Thoracic aorta (tissue), 2 donors: Measurements from ENCODE around the gene HMCN2. TPM values are rescaled to one million over a fixed set of nuclear protein-coding genes. Genes with fewer than 3 reads are reported as not detected.

ENCODE experiments used
- ATAC-seq: fragments of 150-250 bp; one replicate; pipeline ENCODE4 v1.8.0; 2017; ENCODE audit warnings: low read depth; ENCODE audit not compliant: insufficient number of reproducible peaks, low FRiP score
- DNase-seq: peaks from one replicate; pipeline ENCODE4 v3.0.0-alpha.2; 2020; ENCODE audit warnings: low spot score
- H3K27ac ChIP-seq, 2 donors: fragments of 200-600 bp; sonication (generic); 1 replicate in 1 of 2; 2 replicates in 1 of 2; pipeline ENCODE4 v1.5.1; 2016; ENCODE audit warnings: mild to moderate bottlenecking in 2 of 2, moderate library complexity in 2 of 2
- H3K27me3 ChIP-seq: fragments of 200-600 bp; sonication (generic); replicated peaks from 2 replicates; pipeline ENCODE4 v1.6.0; 2016; ENCODE audit warnings: mild to moderate bottlenecking; ENCODE audit not compliant: insufficient read depth
- H3K36me3 ChIP-seq: fragments of 200-600 bp; sonication (generic); one replicate; pipeline ENCODE4 v1.5.1; 2016
- H3K4me1 ChIP-seq, 2 donors: fragments of 200-600 bp; sonication (generic); 1 replicate in 1 of 2; 2 replicates in 1 of 2; pipeline versions ENCODE4 v1.5.1 to v1.6.0; 2016; ENCODE audit warnings: low read depth in 2 of 2, mild to moderate bottlenecking in 1 of 2; ENCODE audit not compliant: control insufficient read depth in 1 of 2
- H3K4me3 ChIP-seq: fragments of 200-600 bp; sonication (generic); 2 replicates; pipeline ENCODE4 v1.5.1; 2016; ENCODE audit warnings: mild to moderate bottlenecking
- H3K9me3 ChIP-seq: fragments of 200-600 bp; sonication (generic); 2 replicates; pipeline ENCODE4 v1.5.1; 2016
- CTCF ChIP-seq: fragments of 200-600 bp; sonication (generic); IDR thresholded peaks from one replicate; pipeline ENCODE4 v1.5.1; 2019; ENCODE audit warnings: antibody characterized with exemption
- total RNA-seq, 2 donors: library from RNA; depleted of rRNA; stranded (reverse); fragments of >200 nt; gene quantifications; one replicate each; pipeline versions ENCODE4 v1.1.0 to v1.2.3, GENCODE V29; 2016

Gene HMCN2
- total RNA-seq, 2 donors from 2014 or later: 2.4 to 6.3 TPM

- Histone ChIP-seq H3K4me3 (no peak overlapping the region), H3K9me3 (no peaks in the 10 kb centered on the region), H3K36me3 (peaks cover 9% of the 10 kb centered on the region), H3K27ac (no peak overlapping the region), H3K27me3 (no peaks in the 10 kb centered on the region), H3K4me1 (no peaks in the 10 kb centered on the region)
- ATAC-seq: no peak
- no peak for DNase-seq
- no peak for TF ChIP-seq CTCF
Measured at GRCh38 chr9:130467316-130467715, 201.8 kb downstream of the HMCN2 start.

GRCh38 chr9:130468566-130468965 lies 203.0 kb downstream of the HMCN2 start:
- ATAC-seq: no peak
- Histone ChIP-seq H3K9me3 (no peaks in the 10 kb centered on the region), H3K27ac (no peak overlapping the region), H3K27me3 (no peaks in the 10 kb centered on the region), H3K4me3 (no peak overlapping the region), H3K4me1 (no peaks in the 10 kb centered on the region), H3K36me3 (peaks cover 6% of the 10 kb centered on the region)
- TF ChIP-seq CTCF: no peak
- DNase-seq: no peak

GRCh38 chr9:130470269-130470668 lies 204.7 kb downstream of the HMCN2 start:
- Histone ChIP-seq H3K27ac (no peak overlapping the region), H3K27me3 (no peaks in the 10 kb centered on the region), H3K4me1 (no peaks in the 10 kb centered on the region), H3K9me3 (no peaks in the 10 kb centered on the region), H3K4me3 (no peak overlapping the region), H3K36me3 (peaks cover 3% of the 10 kb centered on the region)
- TF ChIP-seq CTCF: no peak
- no peak for ATAC-seq
- DNase-seq: no peak

DNA sequence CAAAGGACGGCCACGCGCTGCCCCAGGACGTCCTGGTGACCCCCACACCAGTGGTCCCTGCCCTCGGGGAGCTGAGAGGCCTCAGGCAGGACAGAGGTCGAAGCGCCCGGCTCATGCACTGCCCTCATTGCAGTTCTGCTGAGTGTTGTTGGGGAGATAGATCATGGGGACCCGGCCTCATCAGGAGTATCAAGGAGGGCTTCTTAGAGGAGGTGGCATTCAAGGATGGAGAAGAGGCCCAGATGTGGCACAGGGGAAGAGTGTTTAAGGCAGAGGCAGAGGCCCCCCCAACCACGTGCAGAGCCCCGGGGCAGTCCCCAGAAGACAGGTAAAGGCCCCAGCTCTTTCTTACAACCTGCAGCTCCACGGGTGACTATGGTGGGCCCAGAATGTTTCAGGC lies 205.4 kb downstream of the HMCN2 start:
- TF ChIP-seq CTCF: no peak
- Histone ChIP-seq H3K4me1 (no peaks in the 10 kb centered on the region), H3K27ac (no peak overlapping the region), H3K36me3 (peaks cover 3% of the 10 kb centered on the region), H3K4me3 (no peak overlapping the region), H3K9me3 (no peaks in the 10 kb centered on the region), H3K27me3 (no peaks in the 10 kb centered on the region)
- DNase-seq (no peak), ATAC-seq (no peak)

- H3K4me3 ChIP-seq: no peak overlapping the region
- H3K9me3 ChIP-seq: no peaks in the 10 kb centered on the region
- H3K27me3 ChIP-seq: no peaks in the 10 kb centered on the region
- ATAC-seq (no peak), DNase-seq (no peak)
- TF ChIP-seq CTCF: no peak
- no peak overlapping the region for H3K27ac ChIP-seq
- H3K4me1 ChIP-seq: no peaks in the 10 kb centered on the region
- H3K36me3 ChIP-seq: peaks cover 3% of the 10 kb centered on the region
Measured at GRCh38 chr9:130471411-130472183, 206.0 kb downstream of the HMCN2 start.
